GM21737 (cell line): ENCODE results near the gene MXD3.
"Not testable (repeated sequence)": the region's sequence is repeated elsewhere in the genome, so short reads cannot be mapped to it uniquely, and the experiment has no call there.

Experiments used
- ATAC-seq: cut with Tn5 transposase; IDR thresholded peaks from one replicate; pipeline ENCODE4 v1.9.1; 2021; ENCODE audit warnings: mild to moderate bottlenecking, moderate library complexity; ENCODE audit not compliant: unreplicated experiment

The MXD3 gene

GRCh38 chr5:177270653-177271052, 41.0 kb downstream of the MXD3 start:
- no peak for ATAC-seq

- no peak for ATAC-seq
Measured at GRCh38 chr5:177269976-177270375, 41.7 kb downstream of the MXD3 start.

- ATAC-seq = no peak
Measured at GRCh38 chr5:177269232-177269895, 42.3 kb downstream of the MXD3 start.

- no peak for ATAC-seq
Measured at GRCh38 chr5:177265395-177265794, 46.3 kb downstream of the MXD3 start.

GRCh38 chr5:177264178-177264577, 47.5 kb downstream of the MXD3 start:
- no peak for ATAC-seq

GRCh38 chr5:177261510-177261909, 50.2 kb downstream of the MXD3 start:
- no peak for ATAC-seq

- no peak for ATAC-seq
Measured at GRCh38 chr5:177260961-177261360, 50.7 kb downstream of the MXD3 start.

- ATAC-seq = not testable (repeated sequence)
Measured at GRCh38 chr5:177258711-177259110, 53.0 kb downstream of the MXD3 start.
